HEK293T (cell line): ENCODE measurements around the gene RIMS1.

Source experiments
- ELF4 ChIP-seq: fragments of 450-650 bp; IDR thresholded peaks from 2 replicates; pipeline ENCODE4 v1.6.1; 2017; ENCODE audit warnings: antibody characterized with exemption
- HDGF ChIP-seq: fragments of 450-650 bp; IDR thresholded peaks from 2 replicates; pipeline ENCODE4 v1.6.1; 2017; ENCODE audit warnings: antibody characterized with exemption, borderline replicate concordance

- no peak for TF ChIP-seq ELF4
- TF ChIP-seq HDGF = no peak
These were observed 494.7 kb downstream of the RIMS1 start for GRCh38 chr6:72381076-72381475.
